GM21390 (cell line): ENCODE measurements around the gene TEX9.

Experiments used
- ATAC-seq: cut with Tn5 transposase; IDR thresholded peaks from one replicate; pipeline ENCODE4 v1.9.1; 2021; ENCODE audit not compliant: unreplicated experiment

Gene TEX9

DNA sequence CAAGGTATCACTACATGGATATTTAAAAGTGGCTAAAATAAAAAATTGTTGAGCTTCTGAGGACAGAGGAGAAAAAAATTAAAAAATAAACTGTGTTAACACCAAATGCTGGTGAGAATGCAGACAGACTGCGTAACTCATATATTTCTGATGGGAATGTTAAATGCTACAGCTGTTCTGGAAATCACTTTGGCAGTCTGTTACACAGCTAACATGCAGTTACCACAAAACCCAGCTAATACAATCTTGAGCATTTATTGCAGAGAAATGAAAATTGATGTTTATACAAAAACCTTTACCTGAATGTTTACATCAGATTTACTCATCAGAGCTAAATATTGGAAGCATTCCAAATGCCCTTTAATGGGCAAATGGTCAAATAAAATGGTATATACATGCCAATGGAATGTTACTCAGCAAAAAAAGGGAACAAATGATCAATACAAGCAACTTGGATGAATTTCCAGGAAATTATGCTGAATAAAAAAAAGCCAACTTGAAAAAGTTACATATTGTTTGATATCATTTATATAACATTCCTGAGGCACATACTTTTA is 75.1 kb downstream of the TEX9 start:
- ATAC-seq = no peak

GRCh38 chr15:56442354-56442753 is 77.1 kb downstream of the TEX9 start:
- no peak for ATAC-seq

GRCh38 chr15:56445746-56446145 is 80.5 kb downstream of the TEX9 start:
- ATAC-seq = no peak

DNA sequence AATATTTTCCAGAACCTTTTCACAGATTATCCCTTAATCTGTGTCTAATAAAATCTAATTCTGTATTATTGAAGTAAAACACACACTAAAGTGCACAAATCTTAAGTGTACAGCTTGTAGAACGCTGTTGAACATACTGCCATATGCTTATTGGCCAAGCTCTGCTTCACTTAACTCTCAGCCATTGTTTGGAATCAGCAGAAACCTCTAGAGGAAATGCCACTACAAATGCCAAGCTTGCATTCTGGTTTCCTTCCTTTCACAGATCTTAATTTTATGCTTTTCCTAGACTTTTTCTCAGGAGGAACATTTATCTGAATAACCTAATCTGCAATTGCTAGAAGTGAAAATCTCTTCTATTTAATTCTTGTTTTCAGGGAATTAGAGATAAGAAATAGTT is 89.6 kb downstream of the TEX9 start:
- ATAC-seq = no peak

GRCh38 chr15:56456229-56456628 is 91.0 kb downstream of the TEX9 start:
- no peak for ATAC-seq

DNA sequence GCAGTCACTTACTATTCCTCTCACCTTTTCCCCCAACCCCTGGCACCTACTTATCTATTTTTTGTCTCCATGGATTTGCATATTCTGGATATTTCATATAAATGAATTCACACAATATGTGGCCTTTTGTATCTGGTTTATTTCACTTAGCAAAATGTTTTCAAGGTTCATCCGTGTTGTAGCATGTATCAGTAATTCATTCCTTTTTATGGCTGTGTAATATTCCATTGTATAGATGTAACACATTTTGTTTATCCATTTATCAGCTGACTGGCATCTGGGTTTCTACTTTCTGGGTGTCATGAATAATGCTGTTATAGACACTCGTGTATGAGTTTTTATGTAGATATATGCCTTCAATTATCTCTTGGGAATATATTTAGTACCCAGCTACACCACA is 93.9 kb downstream of the TEX9 start:
- ATAC-seq = no peak

- ATAC-seq = no peak
Measured at GRCh38 chr15:56460071-56460470, 94.8 kb downstream of the TEX9 start.

- ATAC-seq = no peak
Measured at GRCh38 chr15:56460947-56461346, 95.7 kb downstream of the TEX9 start.

GRCh38 chr15:56464893-56465520 is 99.8 kb downstream of the TEX9 start, which contains the start of gene MNS1:
TSS of gene MNS1 (minus strand) at chr15:56465137. CDS start at chr15:56464972, 165 bp downstream.
- peak; percentile 98 for ATAC-seq

DNA sequence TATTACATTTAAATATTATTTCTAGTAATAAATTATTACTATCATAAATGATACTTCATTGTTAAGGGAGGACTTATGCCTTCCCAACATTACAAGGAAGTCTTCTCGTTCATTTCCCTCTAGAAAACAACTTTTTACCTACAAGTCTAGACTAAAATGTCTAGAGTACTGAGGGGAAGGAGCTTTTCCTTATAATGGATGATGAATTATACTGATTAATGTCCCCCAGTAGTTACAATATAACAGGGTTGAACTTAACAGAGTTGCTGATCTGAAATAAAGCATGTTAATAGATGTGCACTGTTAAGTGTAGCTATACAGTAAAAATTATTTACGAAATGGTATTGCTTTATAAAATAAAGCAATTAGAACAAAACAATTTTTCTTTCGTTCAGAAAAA is 102.4 kb downstream of the TEX9 start:
- ATAC-seq = no peak

- peak; percentile 48 for ATAC-seq
Measured at GRCh38 chr15:56468401-56468800, 103.2 kb downstream of the TEX9 start.

GRCh38 chr15:56469483-56469882 is 104.3 kb downstream of the TEX9 start:
- ATAC-seq = no peak

DNA sequence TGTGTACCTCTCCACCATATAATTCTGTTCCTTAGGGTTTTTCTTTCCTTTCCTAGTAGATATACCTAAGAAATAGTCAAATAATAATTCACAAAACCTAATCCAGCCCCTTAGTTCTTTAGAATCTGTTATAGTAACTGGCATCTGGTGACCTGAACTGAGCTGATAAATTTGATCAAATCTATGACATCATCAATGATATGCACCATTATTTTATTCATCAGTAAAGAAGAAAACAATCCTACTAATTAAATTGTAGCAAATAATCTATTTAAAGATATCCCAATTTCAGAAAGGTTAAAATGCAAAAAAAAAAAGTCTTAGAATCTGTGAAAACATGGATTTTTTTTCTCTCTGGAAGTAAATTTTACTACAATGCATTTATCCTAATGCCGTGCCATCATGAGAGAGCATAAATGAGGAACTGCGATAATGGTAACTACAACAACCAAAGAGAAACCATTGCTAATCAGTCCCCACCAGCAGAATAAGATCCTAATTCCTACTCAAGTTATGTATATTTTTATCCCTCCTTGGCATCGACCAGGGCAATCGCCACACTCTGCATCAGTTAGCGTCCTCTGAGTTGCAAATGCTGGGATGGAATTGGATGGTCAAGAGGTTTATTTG is 106.3 kb downstream of the TEX9 start:
- ATAC-seq = no peak

- ATAC-seq = no peak
Measured at GRCh38 chr15:56472278-56472677, 107.1 kb downstream of the TEX9 start.

DNA sequence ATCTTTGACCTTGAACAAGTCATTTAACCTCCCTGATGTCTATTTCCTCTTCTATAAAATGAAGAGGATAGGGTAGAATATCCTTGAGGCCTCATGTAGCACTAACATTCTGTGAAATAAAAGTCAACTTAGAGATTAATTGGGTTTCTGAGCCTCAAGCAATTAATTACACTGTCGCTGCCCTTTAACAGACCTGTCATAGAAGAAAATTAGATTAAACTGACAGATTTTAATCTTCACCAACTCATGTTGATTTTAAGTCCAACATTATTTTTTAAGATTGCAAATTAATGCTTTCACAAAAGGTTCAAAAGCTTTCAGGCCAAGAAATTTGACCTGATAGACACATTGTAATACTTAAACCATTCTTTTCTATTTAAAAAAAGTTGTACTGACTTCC is 107.8 kb downstream of the TEX9 start:
- ATAC-seq = no peak

- no peak for ATAC-seq
Measured at GRCh38 chr15:56475351-56475750, 110.1 kb downstream of the TEX9 start.
